Hematopoietic multipotent progenitor cell treated with erythropoietin and hydrocortisone succinate and interleukin-3 and kit ligand, for 6 days (in vitro differentiated cells): Measurements from ENCODE around the gene CPED1.
"Not testable (repeated sequence)": the region's sequence is repeated elsewhere in the genome, so short reads cannot be mapped to it uniquely, and the experiment has no call there.

ENCODE experiments used
- DNase-seq: peaks from one replicate; pipeline ENCODE4 v3.0.0-alpha.2; 2015

Gene CPED1

GRCh38 chr7:121300685-121301420 is 312.3 kb downstream of the CPED1 start:
- DNase-seq: no peak

DNA sequence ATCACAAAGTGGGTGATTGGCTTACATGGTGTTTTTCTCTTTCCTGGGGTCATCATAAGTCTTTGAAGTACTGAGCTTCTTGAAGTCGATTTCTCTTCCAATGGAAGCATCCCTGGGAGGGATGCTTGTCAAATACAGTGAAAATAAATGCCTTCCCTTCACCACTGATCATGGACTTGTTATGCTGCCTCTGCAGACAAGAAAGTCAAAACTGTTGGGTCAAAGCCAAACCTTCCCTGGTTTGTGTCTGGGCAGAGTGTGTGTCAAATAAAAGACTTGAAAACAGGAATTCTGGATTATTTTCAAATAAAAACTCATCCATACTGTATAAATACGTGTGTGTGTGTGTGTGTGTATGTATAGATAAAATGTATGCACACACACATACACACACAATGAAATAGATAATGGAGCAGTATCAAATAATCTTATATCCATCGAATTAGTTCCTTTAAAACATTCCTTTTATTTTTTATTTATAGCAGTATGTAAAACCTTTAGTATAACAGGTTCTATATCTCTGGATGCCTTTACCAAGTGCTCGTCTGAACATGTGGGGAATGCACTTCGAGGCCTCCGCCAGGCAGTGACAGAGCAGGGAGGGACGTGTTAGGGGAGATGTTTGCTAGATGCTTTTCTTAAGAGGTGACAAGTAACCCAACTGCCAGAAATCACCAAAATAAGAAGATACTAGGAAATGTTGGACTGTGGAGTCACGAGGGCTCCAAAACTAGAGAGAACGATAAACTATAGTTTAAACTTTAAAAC is 313.1 kb downstream of the CPED1 start:
- DNase-seq: no peak

DNA sequence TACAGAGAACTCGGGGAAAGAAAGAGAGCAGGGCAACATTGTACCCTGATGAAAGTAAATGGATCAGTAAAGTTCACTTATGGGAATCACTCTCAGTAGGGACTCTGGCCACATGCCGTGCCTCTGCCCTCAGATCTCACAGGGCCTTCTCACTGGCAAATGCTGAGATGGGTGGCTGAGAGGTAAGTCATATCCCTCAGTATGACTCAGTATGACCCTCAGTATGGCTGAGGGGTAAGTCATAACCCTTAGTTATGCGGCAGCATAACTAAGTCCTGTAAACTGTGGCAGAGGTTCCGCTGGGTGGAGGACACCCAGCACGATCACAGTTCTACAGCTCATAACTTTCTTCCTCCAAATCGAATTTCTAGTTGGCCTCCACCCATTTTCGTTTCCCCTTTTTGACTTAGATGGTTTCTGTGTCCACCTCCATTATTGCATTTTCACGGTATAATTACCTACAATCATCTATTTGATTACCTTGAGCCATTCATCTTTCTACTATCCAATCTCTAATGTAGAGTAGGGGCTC is 313.8 kb downstream of the CPED1 start:
- DNase-seq: no peak

DNA sequence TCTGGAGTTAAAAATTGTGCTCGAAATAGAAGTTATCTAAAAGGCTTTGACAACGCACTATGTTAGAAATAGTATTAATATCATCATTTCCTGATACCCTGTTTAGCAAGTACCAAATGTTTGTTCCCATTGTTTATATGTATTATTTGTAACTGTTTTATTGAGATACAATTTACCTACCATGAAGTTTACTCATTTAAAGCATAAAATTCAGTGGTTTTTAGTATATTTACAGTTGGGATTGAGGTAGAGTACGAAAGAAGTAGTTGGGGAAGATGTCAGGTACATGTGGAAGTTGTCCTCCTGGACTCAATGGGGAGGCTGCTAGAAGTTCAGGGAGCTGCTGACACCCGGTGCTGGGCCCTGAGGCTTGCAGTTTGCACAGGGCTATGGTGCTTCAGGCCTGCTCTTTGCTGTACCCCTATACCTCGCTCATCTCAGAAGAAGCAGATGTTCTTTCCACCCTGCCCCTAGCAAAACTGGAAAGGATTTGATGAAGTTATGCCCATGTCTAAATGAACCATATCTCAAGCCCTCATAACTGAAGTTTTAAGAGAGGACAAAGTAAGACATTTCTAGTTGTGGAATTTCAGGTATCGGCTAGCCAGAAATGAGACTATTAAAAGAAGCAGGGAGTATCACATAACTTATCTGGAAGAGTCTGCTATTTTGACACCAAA is 315.1 kb downstream of the CPED1 start:
- no peak for DNase-seq

DNA sequence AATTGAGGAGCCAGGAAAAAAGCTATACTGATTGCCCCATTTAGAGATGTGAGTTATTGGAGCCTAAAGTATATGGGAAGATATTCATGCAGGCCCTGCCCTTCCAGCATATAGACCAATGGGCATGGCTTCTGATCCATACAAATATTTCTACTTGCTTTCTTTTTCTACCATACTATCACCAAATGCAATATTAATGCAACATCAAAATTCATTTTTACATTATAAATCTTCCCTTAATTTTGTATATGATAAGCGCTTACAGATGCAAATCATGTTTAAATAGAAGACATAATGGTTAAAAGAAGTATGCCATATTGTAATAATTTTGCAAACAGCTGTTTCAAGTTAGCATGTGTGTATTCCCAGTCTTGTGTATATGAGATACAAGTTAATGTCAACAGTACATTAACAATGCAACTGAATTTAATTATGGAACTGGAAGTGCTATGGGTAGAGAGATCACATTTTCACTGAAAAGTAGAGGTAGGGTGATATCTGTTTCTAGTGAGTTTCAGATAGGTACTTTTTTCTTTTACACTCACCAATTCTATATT is 315.7 kb downstream of the CPED1 start:
- DNase-seq: no peak

DNA sequence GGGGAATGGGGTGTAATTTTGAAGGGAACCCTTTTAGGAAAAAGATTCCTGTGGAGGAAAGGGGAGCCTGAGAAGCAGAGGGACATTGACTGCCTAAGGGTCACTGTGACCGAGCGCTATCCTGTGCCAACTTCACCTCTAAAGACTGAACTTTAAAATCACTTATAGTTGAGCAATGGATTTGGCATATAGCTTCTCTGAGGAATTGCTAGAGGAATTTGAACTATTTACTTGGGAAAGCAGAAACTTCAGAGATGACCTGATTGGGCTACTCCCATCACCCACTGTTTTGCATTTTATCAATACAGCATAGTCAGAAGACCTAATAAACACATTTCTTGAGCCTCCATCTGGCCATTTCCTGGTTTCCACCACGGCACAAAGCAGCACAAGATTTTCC is 316.6 kb downstream of the CPED1 start:
- DNase-seq: no peak

DNA sequence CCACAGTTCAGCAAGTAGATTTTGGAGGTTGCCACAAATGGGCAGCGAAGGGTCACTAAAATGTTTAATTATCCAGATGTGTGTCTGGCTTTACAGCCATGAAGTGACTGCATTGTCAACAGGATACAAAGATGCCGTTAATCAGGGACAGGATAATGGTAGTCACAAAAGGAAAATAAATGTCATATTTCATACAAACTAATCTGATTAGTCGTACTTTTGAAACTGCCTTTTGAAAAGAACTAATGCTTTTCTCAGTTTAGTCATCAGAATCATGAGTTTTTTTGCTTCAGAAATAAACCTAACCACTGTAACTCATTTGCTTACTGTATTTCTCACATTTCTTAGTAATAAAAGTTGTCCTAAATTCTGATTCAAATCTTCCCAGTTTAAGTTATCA is 318.1 kb downstream of the CPED1 start:
- no peak for DNase-seq

DNA sequence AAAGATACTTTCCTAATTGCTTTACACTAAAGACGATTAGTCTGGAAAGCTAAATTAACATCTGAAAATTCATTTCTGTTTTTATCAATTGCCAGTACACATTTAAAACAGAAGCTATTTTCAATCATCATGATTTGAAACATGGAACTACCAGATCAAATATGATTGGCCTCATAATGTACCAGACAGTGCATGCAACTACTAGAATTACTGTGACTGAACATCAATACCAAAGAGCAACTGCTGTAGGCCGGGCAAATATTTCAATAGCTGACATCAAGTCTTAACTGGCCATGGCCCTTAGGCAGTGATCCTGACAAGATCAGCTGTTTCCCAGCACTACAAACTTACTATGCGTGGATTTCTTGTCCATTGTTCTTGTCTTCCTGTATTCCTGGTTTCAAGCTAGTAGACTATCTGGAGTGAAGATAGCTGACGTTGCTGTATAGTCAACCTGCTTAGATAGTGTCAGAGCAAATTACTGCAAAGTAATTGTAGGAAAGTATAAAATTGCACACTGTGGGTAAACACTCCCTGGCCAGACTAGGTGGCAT is 318.6 kb downstream of the CPED1 start:
- DNase-seq: no peak

GRCh38 chr7:121313220-121313792 is 324.8 kb downstream of the CPED1 start:
- DNase-seq: no peak

GRCh38 chr7:121313793-121314676 is 325.5 kb downstream of the CPED1 start:
- no peak for DNase-seq

DNA sequence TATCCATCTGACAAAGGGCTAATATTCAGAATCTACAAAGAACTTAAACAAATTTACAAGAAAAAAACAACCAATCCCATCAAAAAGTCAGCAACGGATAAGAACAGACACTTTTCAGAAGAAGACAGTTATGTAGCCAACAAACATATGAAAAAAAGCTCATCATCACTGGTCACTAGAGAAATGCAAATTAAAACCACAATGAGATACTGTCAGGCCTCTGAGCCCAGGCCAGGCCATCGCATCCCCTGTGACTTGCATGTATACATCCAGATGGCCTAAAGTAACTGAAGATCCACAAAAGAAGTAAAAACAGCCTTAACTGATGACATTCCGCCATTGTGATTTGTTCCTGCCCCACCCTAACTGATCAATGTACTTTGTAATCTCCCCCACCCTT is 326.7 kb downstream of the CPED1 start:
- not testable (repeated sequence) for DNase-seq

DNA sequence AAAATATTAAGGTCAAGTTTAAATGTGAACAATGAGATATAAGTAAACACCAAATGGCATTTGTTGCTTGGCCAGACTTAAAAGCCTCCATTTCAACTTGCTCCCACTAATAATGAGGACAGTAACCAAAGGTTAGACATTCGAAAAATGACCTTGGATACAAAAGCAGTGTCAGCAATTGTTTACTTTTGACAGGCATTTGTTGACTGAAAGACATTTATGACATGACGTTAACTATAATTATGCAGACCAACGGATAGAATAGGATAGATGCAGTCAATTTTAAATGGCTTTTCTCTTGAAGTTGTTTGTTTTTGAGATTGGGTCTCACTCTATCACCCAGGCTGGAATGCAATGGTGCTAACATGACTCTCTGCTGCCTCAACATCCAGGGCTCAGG is 333.9 kb downstream of the CPED1 start:
- no peak for DNase-seq

DNA sequence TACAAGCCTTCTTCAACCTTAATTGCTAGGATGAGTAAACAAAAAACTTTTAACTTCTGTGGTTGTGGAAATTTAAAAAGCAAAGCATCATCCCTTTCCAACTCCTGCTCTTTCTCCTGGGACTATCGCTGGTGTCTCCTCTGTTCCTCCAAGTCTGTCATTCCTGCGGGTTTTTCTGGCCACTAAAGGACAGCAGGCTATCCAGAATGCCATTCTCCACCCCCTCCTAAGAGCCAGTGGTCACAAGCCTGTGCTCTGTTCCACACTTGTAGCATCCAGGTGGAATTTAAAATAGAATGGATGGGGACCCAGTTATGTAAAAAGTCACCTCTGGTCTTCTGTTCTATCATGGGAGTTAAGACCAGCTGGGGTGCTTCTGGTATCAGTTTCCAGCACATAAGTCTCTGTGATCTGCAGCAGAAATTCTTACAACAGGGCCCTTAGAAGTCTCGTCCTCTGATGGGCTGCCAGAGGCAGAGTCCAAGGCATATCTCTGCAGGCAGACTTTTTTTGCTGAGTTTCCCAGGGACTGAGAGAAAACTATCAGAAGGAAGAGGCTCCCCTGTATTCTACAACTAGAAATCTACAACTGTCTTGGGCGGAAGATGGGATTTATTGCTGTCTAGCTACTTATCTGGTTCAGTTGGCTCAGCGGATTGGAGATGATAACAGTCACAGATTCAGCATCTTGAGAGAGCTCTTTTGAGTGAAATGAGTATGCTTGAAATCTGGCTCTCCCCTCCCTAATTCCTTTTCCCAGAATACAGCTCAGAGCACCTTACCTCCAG is 335.2 kb downstream of the CPED1 start:
- no peak for DNase-seq

- DNase-seq: no peak
Observed at GRCh38 chr7:121327671-121328070, 339.2 kb downstream of the CPED1 start.

- no peak for DNase-seq
Observed at GRCh38 chr7:121328508-121329190, 340.1 kb downstream of the CPED1 start, which contains the start of gene WNT16. Gene WNT16, plus strand, starts transcription at chr7:121329000. Its CDS starts 293 bp downstream, at chr7:121329293.

DNA sequence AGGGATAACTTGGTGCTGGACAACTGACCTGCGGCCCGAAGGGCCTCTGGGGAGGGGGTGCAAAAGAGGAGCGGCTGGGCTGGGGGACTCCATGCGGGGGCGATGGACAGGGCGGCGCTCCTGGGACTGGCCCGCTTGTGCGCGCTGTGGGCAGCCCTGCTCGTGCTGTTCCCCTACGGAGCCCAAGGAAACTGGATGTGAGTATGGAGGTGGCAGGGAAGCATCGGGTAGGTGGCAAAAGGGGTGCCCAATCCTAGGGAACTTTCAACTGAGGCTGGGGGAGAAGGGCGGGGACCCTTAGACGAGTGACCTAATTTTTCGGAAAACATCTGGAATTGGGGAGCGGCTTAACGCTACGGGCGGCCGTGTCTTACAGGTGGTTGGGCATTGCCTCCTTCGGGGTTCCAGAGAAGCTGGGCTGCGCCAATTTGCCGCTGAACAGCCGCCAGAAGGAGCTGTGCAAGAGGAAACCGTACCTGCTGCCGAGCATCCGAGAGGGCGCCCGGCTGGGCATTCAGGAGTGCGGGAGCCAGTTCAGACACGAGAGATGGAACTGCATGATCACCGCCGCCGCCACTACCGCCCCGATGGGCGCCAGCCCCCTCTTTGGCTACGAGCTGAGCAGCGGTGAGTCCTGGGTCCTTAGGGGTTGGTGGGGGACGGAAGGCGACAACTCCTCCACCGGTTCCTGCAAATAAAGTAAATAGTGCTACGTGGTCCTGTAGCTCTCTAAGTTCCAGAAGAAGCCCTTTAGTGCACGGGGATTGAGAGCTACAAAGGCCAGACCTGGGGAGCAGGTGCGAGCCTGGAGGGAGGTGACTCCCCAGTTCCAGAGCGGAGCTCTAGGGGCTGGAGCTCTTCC is 340.9 kb downstream of the CPED1 start:
- peak; percentile 6 for DNase-seq

- DNase-seq: no peak
Observed at GRCh38 chr7:121330053-121330833, 341.7 kb downstream of the CPED1 start.

GRCh38 chr7:121331048-121331447 is 342.5 kb downstream of the CPED1 start:
- DNase-seq: no peak
